HFF-Myc (cell line): ENCODE measurements around the gene AKNA.
A peak's percentile ranks its signal among the peaks of the same experiment; 100 is the strongest.

Experiments
- DNase-seq: peaks from one replicate; pipeline ENCODE4 v3.0.0-alpha.2; 2011; ENCODE audit warnings: low read depth; ENCODE audit errors: extremely low read depth
- H3K4me3 ChIP-seq: replicated peaks from 2 replicates; pipeline ENCODE4 v1.5.1; 2011; ENCODE audit warnings: low read depth, mild to moderate bottlenecking, control low read depth, low read length
- CTCF ChIP-seq: IDR thresholded peaks from 2 replicates; pipeline ENCODE4 v1.5.1; 2012; ENCODE audit warnings: mild to moderate bottlenecking, low read depth, low read length, control low read depth; ENCODE audit errors: missing control alignments

The AKNA gene

GRCh38 chr9:114397219-114397847, 9.6 kb upstream of the AKNA start:
- no peak for TF ChIP-seq CTCF
- peak overlapping the region; percentile 62 for H3K4me3 ChIP-seq
- no peak for DNase-seq

GRCh38 chr9:114396558-114397218, 8.9 kb upstream of the AKNA start:
- DNase-seq, result no peak
- H3K4me3 ChIP-seq, result no peak overlapping the region
- TF ChIP-seq CTCF, result no peak

- TF ChIP-seq CTCF, result no peak
- no peak for DNase-seq
- H3K4me3 ChIP-seq, result no peak overlapping the region
Observed at GRCh38 chr9:114395768-114396167, 8.0 kb upstream of the AKNA start.

GRCh38 chr9:114395334-114395617, 7.5 kb upstream of the AKNA start:
- H3K4me3 ChIP-seq, result no peak overlapping the region
- no peak for DNase-seq
- TF ChIP-seq CTCF, result no peak

GRCh38 chr9:114394523-114395333, 6.9 kb upstream of the AKNA start:
- no peak overlapping the region for H3K4me3 ChIP-seq
- no peak for TF ChIP-seq CTCF
- DNase-seq, result no peak

- H3K4me3 ChIP-seq, result no peak overlapping the region
- no peak for TF ChIP-seq CTCF
- no peak for DNase-seq
Observed at GRCh38 chr9:114392749-114393112, 4.9 kb upstream of the AKNA start.
